ENCODE data around the gene ARID3C. TPM values are rescaled to one million over a fixed set of nuclear protein-coding genes. Genes with fewer than 3 reads are reported as not detected.

ARID3C gene
- total and polyA plus RNA-seq, 2 experiments from 2014 or later, result 0.21 to 0.27 TPM

GRCh38 chr9:34633166-34633565 lies 4.3 kb upstream of the ARID3C start:
- Histone ChIP-seq H3K36me3 (replicated peaks; ENCODE audit: insufficient read depth, low read depth) (no peaks in the 10 kb centered on the region), H2AFZ (no peak overlapping the region), H3K27ac (no peak overlapping the region), H3K79me2 (peaks cover 12% of the 10 kb centered on the region), H3K9me2 (replicated peaks; ENCODE audit: insufficient read depth) (no peaks in the 10 kb centered on the region), H3K4me2 (no peak overlapping the region), H3K4me3 (no peak overlapping the region), H4K20me1 (ENCODE audit: insufficient read depth, poor library complexity, severe bottlenecking) (no peaks in the 10 kb centered on the region), H3K27me3 (peaks cover 26% of the 10 kb centered on the region), H3K9me3 (ENCODE audit: low read depth) (no peaks in the 10 kb centered on the region), H3K4me1 (ENCODE audit: insufficient read depth) (peaks cover 16% of the 10 kb centered on the region)
- TF ChIP-seq EZH2 (IDR thresholded peaks at IDR 0.05; ENCODE audit: borderline replicate concordance), result no peak
- TF ChIP-seq EZH2phosphoT487 (IDR thresholded peaks at IDR 0.05; ENCODE audit: low read depth, severe bottlenecking, unreplicated experiment), result no peak
- TF ChIP-seq, protein P1, sequence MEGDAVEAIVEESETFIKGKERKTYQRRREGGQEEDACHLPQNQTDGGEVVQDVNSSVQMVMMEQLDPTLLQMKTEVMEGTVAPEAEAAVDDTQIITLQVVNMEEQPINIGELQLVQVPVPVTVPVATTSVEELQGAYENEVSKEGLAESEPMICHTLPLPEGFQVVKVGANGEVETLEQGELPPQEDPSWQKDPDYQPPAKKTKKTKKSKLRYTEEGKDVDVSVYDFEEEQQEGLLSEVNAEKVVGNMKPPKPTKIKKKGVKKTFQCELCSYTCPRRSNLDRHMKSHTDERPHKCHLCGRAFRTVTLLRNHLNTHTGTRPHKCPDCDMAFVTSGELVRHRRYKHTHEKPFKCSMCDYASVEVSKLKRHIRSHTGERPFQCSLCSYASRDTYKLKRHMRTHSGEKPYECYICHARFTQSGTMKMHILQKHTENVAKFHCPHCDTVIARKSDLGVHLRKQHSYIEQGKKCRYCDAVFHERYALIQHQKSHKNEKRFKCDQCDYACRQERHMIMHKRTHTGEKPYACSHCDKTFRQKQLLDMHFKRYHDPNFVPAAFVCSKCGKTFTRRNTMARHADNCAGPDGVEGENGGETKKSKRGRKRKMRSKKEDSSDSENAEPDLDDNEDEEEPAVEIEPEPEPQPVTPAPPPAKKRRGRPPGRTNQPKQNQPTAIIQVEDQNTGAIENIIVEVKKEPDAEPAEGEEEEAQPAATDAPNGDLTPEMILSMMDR (IDR thresholded peaks at IDR 0.05; ENCODE audit: poor library complexity), result no peak
- WGBS (ENCODE audit: low lambda C conversion rate, missing lambda C conversion rate), result 64% methylated on average over 5 of the region's 5 CpGs
- no peak for DNase-seq (ENCODE audit: low spot score)

- no peak overlapping the region for H3K27ac ChIP-seq
- DNase-seq (ENCODE audit: low spot score), result no peak
- no peaks in the 10 kb centered on the region for H3K79me2 ChIP-seq
- H4K20me1 ChIP-seq (ENCODE audit: insufficient read depth, poor library complexity, severe bottlenecking), result no peaks in the 10 kb centered on the region
- no peaks in the 10 kb centered on the region for H3K36me3 ChIP-seq (replicated peaks; ENCODE audit: insufficient read depth, low read depth)
- H3K4me1 ChIP-seq (ENCODE audit: insufficient read depth), result peaks cover 4% of the 10 kb centered on the region
- H2AFZ ChIP-seq, result no peak overlapping the region
- no peaks in the 10 kb centered on the region for H3K9me3 ChIP-seq (ENCODE audit: low read depth)
- H3K9me2 ChIP-seq (replicated peaks; ENCODE audit: insufficient read depth), result no peaks in the 10 kb centered on the region
- H3K4me3 ChIP-seq, result no peak overlapping the region
- peaks cover 52% of the 10 kb centered on the region for H3K27me3 ChIP-seq
- 45% methylated on average over 5 of the region's 5 CpGs for WGBS (ENCODE audit: low lambda C conversion rate, missing lambda C conversion rate)
- no peak overlapping the region for H3K4me2 ChIP-seq
- TF ChIP-seq EZH2 (IDR thresholded peaks at IDR 0.05; ENCODE audit: borderline replicate concordance) (no peak), EZH2phosphoT487 (IDR thresholded peaks at IDR 0.05; ENCODE audit: low read depth, severe bottlenecking, unreplicated experiment) (no peak)
- TF ChIP-seq, protein P1 (IDR thresholded peaks at IDR 0.05; ENCODE audit: poor library complexity), result no peak
Observed at GRCh38 chr9:34630402-34631154, 1.7 kb upstream of the ARID3C start.

DNA sequence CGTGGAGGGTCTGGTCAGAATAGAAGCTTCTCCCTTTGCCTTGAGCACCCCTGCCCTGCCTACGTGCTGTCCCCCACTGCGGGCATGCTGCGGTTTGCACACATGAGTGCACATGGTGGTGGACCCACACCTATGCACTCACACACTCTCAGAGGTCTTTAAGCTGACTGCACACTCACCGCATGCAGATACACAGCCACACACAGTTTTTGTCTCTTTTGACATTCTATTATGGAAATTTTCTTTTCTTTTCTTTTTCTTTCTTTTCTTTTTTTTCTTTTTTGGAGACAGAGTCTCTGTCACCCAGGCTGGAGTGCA lies 584 bp upstream of the ARID3C start:
- H3K9me3 ChIP-seq (ENCODE audit: low read depth), result no peaks in the 10 kb centered on the region
- H2AFZ ChIP-seq, result no peak overlapping the region
- TF ChIP-seq, protein P1 (IDR thresholded peaks at IDR 0.05; ENCODE audit: poor library complexity), result no peak
- TF ChIP-seq EZH2 (IDR thresholded peaks at IDR 0.05; ENCODE audit: borderline replicate concordance) (no peak), EZH2phosphoT487 (IDR thresholded peaks at IDR 0.05; ENCODE audit: low read depth, severe bottlenecking, unreplicated experiment) (no peak)
- peaks cover 64% of the 10 kb centered on the region for H3K27me3 ChIP-seq
- no peaks in the 10 kb centered on the region for H3K36me3 ChIP-seq (replicated peaks; ENCODE audit: insufficient read depth, low read depth)
- DNase-seq (ENCODE audit: low spot score), result no peak
- no peaks in the 10 kb centered on the region for H4K20me1 ChIP-seq (ENCODE audit: insufficient read depth, poor library complexity, severe bottlenecking)
- H3K4me3 ChIP-seq, result no peak overlapping the region
- peaks cover 4% of the 10 kb centered on the region for H3K4me1 ChIP-seq (ENCODE audit: insufficient read depth)
- peak overlapping the region; percentile 97 for H3K4me2 ChIP-seq
- H3K79me2 ChIP-seq, result no peaks in the 10 kb centered on the region
- H3K9me2 ChIP-seq (replicated peaks; ENCODE audit: insufficient read depth), result no peaks in the 10 kb centered on the region
- WGBS (ENCODE audit: low lambda C conversion rate, missing lambda C conversion rate), result 48% methylated on average over 5 of the region's 5 CpGs
- no peak overlapping the region for H3K27ac ChIP-seq
